Fibroblast of lung (primary cell): ENCODE results near the gene EDA.

Source experiments
- EZH2 ChIP-seq: IDR thresholded peaks from 2 replicates; pipeline ENCODE4 v1.5.1; 2012; ENCODE audit warnings: low read length, control low read depth, mild to moderate bottlenecking; ENCODE audit errors: missing control alignments
- TF ChIP-seq, protein P1 (sequence below), 2 donors: IDR thresholded peaks in 1 of 2; conservative IDR thresholded peaks in 1 of 2; 1 replicate in 1 of 2; 2 replicates in 1 of 2; pipeline ENCODE4 v1.5.1; 2011 to 2012; ENCODE audit warnings: low read length in 2 of 2, control low read depth in 1 of 2, inconsistent platforms in 1 of 2, low read depth in 1 of 2, mild to moderate bottlenecking in 1 of 2

DNA sequence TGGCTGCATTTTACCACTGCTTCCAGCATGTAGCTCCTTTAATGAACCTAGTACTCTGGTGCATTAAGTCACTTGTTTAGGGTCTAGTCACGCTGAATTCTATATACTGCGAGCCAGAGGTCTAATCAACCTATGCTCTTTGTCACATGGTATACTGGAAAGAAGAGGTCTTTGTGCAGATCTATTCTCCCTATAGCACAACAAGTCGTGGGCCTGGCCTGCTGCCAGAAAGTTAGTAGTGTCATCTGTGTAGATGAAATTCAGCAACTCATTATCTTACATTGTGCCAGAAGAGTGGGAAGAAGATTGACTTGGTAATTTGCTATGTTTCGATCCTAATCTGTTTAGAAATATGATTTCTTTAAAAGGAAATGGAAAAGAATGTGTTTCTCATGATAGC lies 353.0 kb downstream of the EDA start:
- no peak for TF ChIP-seq EZH2
- TF ChIP-seq, protein P1, sequence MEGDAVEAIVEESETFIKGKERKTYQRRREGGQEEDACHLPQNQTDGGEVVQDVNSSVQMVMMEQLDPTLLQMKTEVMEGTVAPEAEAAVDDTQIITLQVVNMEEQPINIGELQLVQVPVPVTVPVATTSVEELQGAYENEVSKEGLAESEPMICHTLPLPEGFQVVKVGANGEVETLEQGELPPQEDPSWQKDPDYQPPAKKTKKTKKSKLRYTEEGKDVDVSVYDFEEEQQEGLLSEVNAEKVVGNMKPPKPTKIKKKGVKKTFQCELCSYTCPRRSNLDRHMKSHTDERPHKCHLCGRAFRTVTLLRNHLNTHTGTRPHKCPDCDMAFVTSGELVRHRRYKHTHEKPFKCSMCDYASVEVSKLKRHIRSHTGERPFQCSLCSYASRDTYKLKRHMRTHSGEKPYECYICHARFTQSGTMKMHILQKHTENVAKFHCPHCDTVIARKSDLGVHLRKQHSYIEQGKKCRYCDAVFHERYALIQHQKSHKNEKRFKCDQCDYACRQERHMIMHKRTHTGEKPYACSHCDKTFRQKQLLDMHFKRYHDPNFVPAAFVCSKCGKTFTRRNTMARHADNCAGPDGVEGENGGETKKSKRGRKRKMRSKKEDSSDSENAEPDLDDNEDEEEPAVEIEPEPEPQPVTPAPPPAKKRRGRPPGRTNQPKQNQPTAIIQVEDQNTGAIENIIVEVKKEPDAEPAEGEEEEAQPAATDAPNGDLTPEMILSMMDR (conservative IDR thresholded peaks at IDR 0.05 in 1 of 2, IDR thresholded peaks at IDR 0.05 in 1 of 2; ENCODE audit: low read depth in 1 of 2, low read length in 2 of 2) = no peak
